Brain microvascular endothelial cell (primary cell): ENCODE results near the gene RARA.
"Not testable (repeated sequence)": the region's sequence is repeated elsewhere in the genome, so short reads cannot be mapped to it uniquely, and the experiment has no call there.

ENCODE experiments used
- DNase-seq: peaks from one replicate; pipeline ENCODE4 v3.0.0-alpha.2; 2020
- H3K27ac ChIP-seq: fragments of 250-450 bp; sonication (Bioruptor Pico); 2 replicates; pipeline ENCODE4 v1.5.1; 2020; ENCODE audit warnings: mild to moderate bottlenecking, moderate library complexity
- H3K27me3 ChIP-seq: fragments of 250-450 bp; sonication (Bioruptor Pico); replicated peaks from 2 replicates; pipeline ENCODE4 v1.5.1; 2020; ENCODE audit warnings: mild to moderate bottlenecking
- H3K36me3 ChIP-seq: fragments of 250-450 bp; sonication (Bioruptor Pico); replicated peaks from 2 replicates; pipeline ENCODE4 v1.5.1; 2020; ENCODE audit warnings: mild to moderate bottlenecking
- H3K4me3 ChIP-seq: 2 replicates; pipeline ENCODE4 v1.5.1; 2011; ENCODE audit warnings: low read depth, mild to moderate bottlenecking, control low read depth, low read length, moderate library complexity
- CTCF ChIP-seq: IDR thresholded peaks from 2 replicates; pipeline ENCODE4 v1.5.1; 2011; ENCODE audit warnings: low read depth, mild to moderate bottlenecking, moderate library complexity, low read length, control low read depth, inconsistent platforms; ENCODE audit errors: missing control alignments
- in situ Hi-C: cut with HindIII; loops from 2 replicates; pipeline ENCODE4 v1.10.0; 2017; ENCODE audit warnings: low sequenced_read_pairs, low pct_ligation_motif_present

Gene RARA

GRCh38 chr17:40291281-40291664, 17.7 kb upstream of the RARA start:
- H3K36me3 ChIP-seq: no peaks in the 10 kb centered on the region

GRCh38 chr17:40293363-40293762, 15.6 kb upstream of the RARA start:
- Histone ChIP-seq H3K27me3 (no peaks in the 10 kb centered on the region), H3K4me3 (no peak overlapping the region), H3K36me3 (no peaks in the 10 kb centered on the region), H3K27ac (no peak overlapping the region)
- no peak for DNase-seq
- in situ Hi-C loops: loop anchor here (25.0 kb wide), 1 partner anchor 106 kb away; the partner anchor contains the start of gene RAPGEFL1
- no peak for TF ChIP-seq CTCF

More at GRCh38 chr17:40291281-40291664, 17.7 kb upstream of the RARA start:
- TF ChIP-seq CTCF: no peak
- in situ Hi-C loops: loop anchor here (25.0 kb wide), 1 partner anchor 104 kb away; the partner anchor contains the start of gene RAPGEFL1
- DNase-seq: no peak
- Histone ChIP-seq H3K27me3 (no peaks in the 10 kb centered on the region), H3K27ac (no peak overlapping the region), H3K4me3 (no peak overlapping the region)

- no peak for DNase-seq
- Histone ChIP-seq H3K27me3 (no peaks in the 10 kb centered on the region), H3K27ac (no peak overlapping the region), H3K4me3 (no peak overlapping the region), H3K36me3 (no peaks in the 10 kb centered on the region)
- TF ChIP-seq CTCF: no peak
- in situ Hi-C loops: loop anchor here (25.0 kb wide), 1 partner anchor 108 kb away; the partner anchor contains the start of gene RAPGEFL1
Observed at GRCh38 chr17:40295488-40296436, 13.2 kb upstream of the RARA start.

- H3K36me3 ChIP-seq: no peaks in the 10 kb centered on the region
Observed at GRCh38 chr17:40297511-40297910, 11.5 kb upstream of the RARA start.

GRCh38 chr17:40298726-40299125, 10.3 kb upstream of the RARA start:
- Histone ChIP-seq H3K27ac (no peak overlapping the region), H3K27me3 (no peaks in the 10 kb centered on the region), H3K4me3 (no peak overlapping the region), H3K36me3 (no peaks in the 10 kb centered on the region)
- no peak for TF ChIP-seq CTCF
- in situ Hi-C loops: loop anchor here (25.0 kb wide), 1 partner anchor 111 kb away; the partner anchor contains the start of gene RAPGEFL1
- peak; percentile 20 for DNase-seq

More at GRCh38 chr17:40297511-40297910, 11.5 kb upstream of the RARA start:
- no peak for DNase-seq
- no peak for TF ChIP-seq CTCF
- no peaks in the 10 kb centered on the region for H3K27me3 ChIP-seq
- H3K27ac ChIP-seq: no peak overlapping the region
- in situ Hi-C loops: loop anchor here (25.0 kb wide), 1 partner anchor 110 kb away; the partner anchor contains the start of gene RAPGEFL1
- H3K4me3 ChIP-seq: no peak overlapping the region

- not testable (repeated sequence) for H3K36me3 ChIP-seq, H3K27me3 ChIP-seq, H3K4me3 ChIP-seq, H3K27ac ChIP-seq, DNase-seq
- in situ Hi-C loops: loop anchor here (25.0 kb wide), 1 partner anchor 112 kb away; the partner anchor contains the start of gene RAPGEFL1
Observed at GRCh38 chr17:40299159-40299757, 9.7 kb upstream of the RARA start.
